H1 (cell line): ENCODE results near the gene ZNF18. TPM values are rescaled to one million over a fixed set of nuclear protein-coding genes. Genes with fewer than 3 reads are reported as not detected.

Experiments used
- CTCF ChIA-PET: fragments of 300-600 bp; sonication (Branson Sonifier 250); formaldehyde crosslinking; loops from one replicate; lab custom pipeline; 2021; ENCODE audit not compliant: partially characterized antibody; lab: Charles Lee
- POLR2A ChIA-PET: fragments of 300-600 bp; sonication (Branson Sonifier 250); formaldehyde crosslinking; loops from one replicate; lab custom pipeline; 2021; ENCODE audit warnings: inconsistent platforms; ENCODE audit not compliant: partially characterized antibody; lab: Charles Lee
- DNase-seq, 2 experiments: peaks; one replicate each; pipeline versions ENCODE4 v3.0.0 to v3.0.0-alpha.2; 2010 to 2022; ENCODE audit warnings: low spot score in 2 of 2, low read depth in 1 of 2, mixed read lengths in 1 of 2
- FAIRE-seq: peaks from 2 replicates; lab custom pipeline; 2011; peaks lifted over from hg19 to GRCh38; lab: Jason Lieb, UNC
- H2AFZ ChIP-seq: 2 replicates; pipeline ENCODE4 v1.8.1; 2012; ENCODE audit warnings: low read length, inconsistent platforms
- H2AK5ac ChIP-seq: 2 replicates; pipeline ENCODE4 v1.6.1; 2013; ENCODE audit warnings: low read depth, low read length
- H2BK120ac ChIP-seq: replicated peaks from 2 replicates; pipeline ENCODE3; 2013; ENCODE audit warnings: low read depth, low read length, inconsistent platforms
- H2BK12ac ChIP-seq: 2 replicates; pipeline ENCODE4 v1.6.1; 2013; ENCODE audit warnings: low read depth, low read length
- H2BK15ac ChIP-seq: 2 replicates; pipeline ENCODE4 v1.6.1; 2013; ENCODE audit warnings: low read length
- H2BK20ac ChIP-seq: 2 replicates; pipeline ENCODE4 v1.6.1; 2013; ENCODE audit warnings: low read length
- H2BK5ac ChIP-seq: 2 replicates; pipeline ENCODE4 v1.6.1; 2013; ENCODE audit warnings: low read depth, low read length
- H3K14ac ChIP-seq: 2 replicates; pipeline ENCODE4 v1.6.1; 2013; ENCODE audit warnings: inconsistent platforms; ENCODE audit not compliant: insufficient read length
- H3K18ac ChIP-seq: 2 replicates; pipeline ENCODE4 v1.6.1; 2013; ENCODE audit warnings: low read length; ENCODE audit errors: extremely low read depth
- H3K23ac ChIP-seq: 2 replicates; pipeline ENCODE4 v1.6.1; 2013; ENCODE audit warnings: inconsistent platforms; ENCODE audit not compliant: insufficient read length
- H3K23me2 ChIP-seq: 2 replicates; pipeline ENCODE4 v1.6.1; 2013; ENCODE audit warnings: low read depth, low read length
- H3K27ac ChIP-seq: 2 replicates; pipeline ENCODE4 v1.6.1; 2011; ENCODE audit warnings: low read depth, low read length, inconsistent platforms
- H3K27me3 ChIP-seq, 4 experiments: replicated peaks in 1 of 4; 1 replicate in 1 of 4; 2 replicates in 3 of 4; pipeline versions ENCODE4 v1.6.1 to v1.8.1; 2011 to 2013; ENCODE audit warnings: low read length in 3 of 4, mild to moderate bottlenecking in 3 of 4, inconsistent platforms in 2 of 4, mixed read lengths in 2 of 4, moderate library complexity in 1 of 4; ENCODE audit not compliant: control insufficient read depth in 3 of 4, insufficient read depth in 3 of 4; ENCODE audit errors: extremely low read depth in 1 of 4
- H3K36me3 ChIP-seq, 4 experiments: 2 replicates each; pipeline versions ENCODE4 v1.6.1 to v1.8.1; 2011 to 2013; ENCODE audit warnings: mild to moderate bottlenecking in 4 of 4, low read length in 3 of 4, moderate library complexity in 2 of 4, control low read depth in 1 of 4, inconsistent platforms in 1 of 4; ENCODE audit not compliant: insufficient read depth in 4 of 4, control insufficient read depth in 2 of 4
- H3K4ac ChIP-seq: replicated peaks from 2 replicates; pipeline ENCODE3; 2013; ENCODE audit warnings: low read length, low read depth, mixed read lengths, inconsistent platforms; ENCODE audit not compliant: insufficient read length
- H3K4me1 ChIP-seq, 4 experiments: replicated peaks in 1 of 4; 1 replicate in 1 of 4; 2 replicates in 3 of 4; pipeline versions ENCODE4 v1.6.1 to v1.8.1; 2011 to 2013; ENCODE audit warnings: low read length in 3 of 4, inconsistent platforms in 2 of 4, mixed read lengths in 1 of 4; ENCODE audit not compliant: insufficient read depth in 4 of 4, control insufficient read depth in 3 of 4
- H3K4me2 ChIP-seq, 2 experiments: 2 replicates each; pipeline versions ENCODE4 v1.6.1 to v1.8.1; 2011 to 2013; ENCODE audit warnings: low read depth in 2 of 2, low read length in 2 of 2, control low read depth in 1 of 2, inconsistent platforms in 1 of 2, mild to moderate bottlenecking in 1 of 2; ENCODE audit not compliant: insufficient read depth in 1 of 2
- H3K4me3 ChIP-seq, 4 experiments: fragments of 200-600, 300-600 bp in 1 of 4; sonication (generic), shearing (Covaris generic), sonication (Bioruptor Twin) in 1 of 4; 2 replicates each; pipeline versions ENCODE4 v1.5.1 to v1.8.1; 2011 to 2016; ENCODE audit warnings: low read length in 4 of 4, low read depth in 3 of 4, control low read depth in 2 of 4, inconsistent platforms in 2 of 4, mild to moderate bottlenecking in 2 of 4, mixed read lengths in 1 of 4, moderate library complexity in 1 of 4; ENCODE audit not compliant: insufficient read depth in 2 of 4; ENCODE audit errors: extremely low read depth in 1 of 4
- H3K56ac ChIP-seq: replicated peaks from 2 replicates; pipeline ENCODE3; 2013; ENCODE audit warnings: low read depth, mild to moderate bottlenecking, mixed read lengths, low read length, inconsistent platforms; ENCODE audit not compliant: insufficient read length
- H3K79me1 ChIP-seq: 2 replicates; pipeline ENCODE4 v1.6.1; 2013; ENCODE audit warnings: low read depth, low read length, control low read depth
- H3K79me2 ChIP-seq, 2 experiments: 2 replicates each; pipeline versions ENCODE4 v1.6.1 to v1.8.1; 2012 to 2013; ENCODE audit warnings: low read length in 2 of 2, mild to moderate bottlenecking in 2 of 2, inconsistent platforms in 1 of 2; ENCODE audit not compliant: insufficient read depth in 2 of 2, control insufficient read depth in 1 of 2
- H3K9ac ChIP-seq, 4 experiments: replicated peaks in 1 of 4; 1 replicate in 1 of 4; 2 replicates in 3 of 4; pipeline versions ENCODE4 v1.6.1 to v1.8.1; 2011 to 2013; ENCODE audit warnings: low read depth in 3 of 4, low read length in 3 of 4, control low read depth in 2 of 4, mild to moderate bottlenecking in 2 of 4, moderate library complexity in 2 of 4, inconsistent platforms in 1 of 4; ENCODE audit errors: extremely low read depth in 1 of 4
- H3K9me3 ChIP-seq, 2 experiments: 2 replicates each; pipeline versions ENCODE4 v1.6.1 to v1.8.1; 2012 to 2013; ENCODE audit warnings: mild to moderate bottlenecking in 2 of 2, moderate library complexity in 2 of 2, control low read depth in 1 of 2, inconsistent platforms in 1 of 2, low read depth in 1 of 2, low read length in 1 of 2, mixed read lengths in 1 of 2; ENCODE audit not compliant: insufficient read depth in 2 of 2
- H4K20me1 ChIP-seq, 2 experiments: replicated peaks in 1 of 2; 2 replicates each; pipeline versions ENCODE3 to v1.8.1; 2011 to 2013; ENCODE audit warnings: inconsistent platforms in 2 of 2, low read length in 2 of 2, mild to moderate bottlenecking in 1 of 2; ENCODE audit not compliant: insufficient read depth in 2 of 2, control insufficient read depth in 1 of 2
- H4K5ac ChIP-seq: 2 replicates; pipeline ENCODE4 v1.6.1; 2013; ENCODE audit warnings: low read length, low read depth, mixed read lengths, inconsistent platforms; ENCODE audit not compliant: insufficient read length
- H4K8ac ChIP-seq: 2 replicates; pipeline ENCODE4 v1.8.0; 2013; ENCODE audit warnings: mild to moderate bottlenecking, moderate library complexity, low read length, inconsistent platforms; ENCODE audit not compliant: insufficient read depth; ENCODE audit errors: extremely low read depth
- H4K91ac ChIP-seq: replicated peaks from 2 replicates; pipeline ENCODE3; 2013; ENCODE audit warnings: low read length, mixed read lengths, inconsistent platforms; ENCODE audit not compliant: insufficient read length
- ATF2 ChIP-seq: IDR thresholded peaks from 2 replicates; pipeline ENCODE4 v1.6.1; 2012; ENCODE audit warnings: low read length, inconsistent platforms
- BCL11A ChIP-seq, 2 experiments: IDR thresholded peaks; one replicate each; pipeline ENCODE4 v1.6.1; 2011; ENCODE audit warnings: low read depth in 2 of 2, low read length in 2 of 2, mild to moderate bottlenecking in 2 of 2
- CBX8 ChIP-seq: fragments of 300-800, 300-1000 bp; sonication (generic); IDR thresholded peaks from 2 replicates; pipeline ENCODE4 v1.7.1; 2016; ENCODE audit warnings: low read depth, low read length, borderline replicate concordance
- HDAC2 ChIP-seq, 2 experiments: fragments of 300-600 bp in 1 of 2; sonication (generic) in 1 of 2; IDR thresholded peaks; 2 replicates each; pipeline ENCODE4 v1.6.1; 2011 to 2012; ENCODE audit warnings: low read depth in 2 of 2, low read length in 2 of 2, mild to moderate bottlenecking in 2 of 2, moderate library complexity in 2 of 2, borderline replicate concordance in 1 of 2, inconsistent platforms in 1 of 2
- KDM1A ChIP-seq: fragments of 200-600, 300-600 bp; sonication (generic); IDR thresholded peaks from 2 replicates; pipeline ENCODE4 v1.7.1; 2016; ENCODE audit warnings: mild to moderate bottlenecking, low read length, borderline replicate concordance
- POLR2A ChIP-seq, 2 experiments: IDR thresholded peaks; 1 replicate in 1 of 2; 2 replicates in 1 of 2; pipeline ENCODE4 v1.6.1; 2011; ENCODE audit warnings: low read depth in 2 of 2, low read length in 2 of 2, mild to moderate bottlenecking in 2 of 2; ENCODE audit errors: control extremely low read depth in 1 of 2
- RFX5 ChIP-seq: IDR thresholded peaks from 2 replicates; pipeline ENCODE4 v1.6.1; 2011; ENCODE audit warnings: low read depth, low read length, improper control_type of control experiment, borderline replicate concordance
- TAF1 ChIP-seq: IDR thresholded peaks from 2 replicates; pipeline ENCODE4 v1.6.1; 2011; ENCODE audit warnings: mild to moderate bottlenecking, low read depth, low read length
- TCF12 ChIP-seq: IDR thresholded peaks from 2 replicates; pipeline ENCODE4 v1.6.1; 2011; ENCODE audit warnings: low read depth, mild to moderate bottlenecking, low read length
- WGBS, 2 experiments: shearing (Covaris generic) in 1 of 2; methylation state at CpG; one replicate each; pipeline versions ENCODE4 v1.1.6 to v1.1.7; 2013 to 2015; ENCODE audit warnings: low lambda C conversion rate in 2 of 2, mixed read lengths in 2 of 2, inconsistent platforms in 1 of 2, low coverage in 1 of 2, missing lambda C conversion rate in 1 of 2; ENCODE audit not compliant: insufficient replicate concordance in 2 of 2, insufficient coverage in 1 of 2, insufficient read length in 1 of 2; ENCODE audit errors: extremely low coverage in 1 of 2, missing lambda C conversion rate in 1 of 2; 5-methylcytosine and 5-hydroxymethylcytosine counted together
- polyA plus RNA-seq, 7 experiments: library from polyadenylated mRNA; depleted of rRNA in 3 of 7; stranded (reverse) in 5 of 7; unstranded in 2 of 7; fragments of >200 nt in 5 of 7; fragments of 200-250 nt in 2 of 7; gene quantifications; 1 replicate in 5 of 7; 2 replicates in 1 of 7; 4 replicates in 1 of 7; pipeline versions ENCODE4 v1.2.1 to v1.2.3, GENCODE V29; 2011 to 2013; ENCODE audit warnings: missing spikeins in 2 of 7, mixed read lengths in 2 of 7
- total RNA-seq: library from RNA; stranded (reverse); fragmentation: NEBNext Ultra II Directional; extraction: Animal tissue kit (Norgen Biotek cat#: 25700); gene quantifications from 2 replicates; pipeline ENCODE4 v1.2.1, GENCODE V29; 2021

The ZNF18 gene
- total and polyA plus RNA-seq, 2 of the 8 experiments (the other 6 are each of a cell fraction or from before 2014, with no cell fraction given): 3.0 to 9.9 TPM

- no peak overlapping the region for H3K18ac ChIP-seq
- no peak overlapping the region for H3K4me3 ChIP-seq
- H3K36me3 ChIP-seq: no peaks in the 10 kb centered on the region; a peak in 1 of 8 replicates
- no peak overlapping the region for H3K14ac ChIP-seq
- no peak overlapping the region for H3K4me2 ChIP-seq
- H4K5ac ChIP-seq: no peak overlapping the region
- H3K23ac ChIP-seq: no peak overlapping the region
- 100% methylated on average over 3 of the region's 3 CpGs; no CpG with 5 or more reads in 1 of the 2 experiments for WGBS, 2 experiments
- no peak for TF ChIP-seq TAF1
- TF ChIP-seq HDAC2 (IDR thresholded peaks at IDR 0.05; ENCODE audit: borderline replicate concordance in 1 of 2, low read depth in 2 of 2, low read length in 2 of 2): no peak
- TF ChIP-seq POLR2A (IDR thresholded peaks at IDR 0.05; ENCODE audit: control extremely low read depth in 1 of 2, low read depth in 2 of 2, low read length in 2 of 2): no peak
- no peak for TF ChIP-seq RFX5
- no peak for TF ChIP-seq CBX8
- no peak for TF ChIP-seq KDM1A
- no peak for TF ChIP-seq ATF2
- TF ChIP-seq TCF12: no peak
- TF ChIP-seq BCL11A (IDR thresholded peaks at IDR 0.05; ENCODE audit: low read depth in 2 of 2, low read length in 2 of 2): no peak
- no peak overlapping the region for H3K4ac ChIP-seq
- no peak overlapping the region for H4K91ac ChIP-seq
- H3K27me3 ChIP-seq: no peaks in the 10 kb centered on the region
- no peak overlapping the region for H4K8ac ChIP-seq
- H3K27ac ChIP-seq: no peak overlapping the region
- H3K79me2 ChIP-seq: no peaks in the 10 kb centered on the region
- no peak overlapping the region for H2BK12ac ChIP-seq
- H3K9ac ChIP-seq: no peak overlapping the region
- H3K56ac ChIP-seq: no peak overlapping the region
- FAIRE-seq: no peak
- peaks cover 12 to 15% of the 10 kb centered on the region in 2 experiments for H3K9me3 ChIP-seq
- no peak overlapping the region for H2BK5ac ChIP-seq
- no peaks in the 10 kb centered on the region for H3K79me1 ChIP-seq
- H2BK120ac ChIP-seq: no peak overlapping the region
- H3K4me1 ChIP-seq: no peaks in the 10 kb centered on the region
- POLR2A ChIA-PET: no interaction called here
- no peak overlapping the region for H2AK5ac ChIP-seq
- H2BK20ac ChIP-seq: no peak overlapping the region
- H2AFZ ChIP-seq: no peak overlapping the region
- no peaks in the 10 kb centered on the region for H3K23me2 ChIP-seq
- DNase-seq: no peak
- H4K20me1 ChIP-seq: no peaks in the 10 kb centered on the region
- CTCF ChIA-PET: interaction anchor here (1.0 to 10.2 kb wide), 4 partner anchors 13 to 217 kb away, joined by 3 to 62 read pairs (median 6); no protein-coding TSS in a partner anchor
- H2BK15ac ChIP-seq: no peak overlapping the region
These were observed 44.7 kb downstream of the ZNF18 start for GRCh38 chr17:11952610-11953009.
